Retina (tissue), 1 donor: ENCODE results near the gene SHISA7.
A peak's percentile ranks its signal among the peaks of the same experiment; 100 is the strongest.
"Not testable (repeated sequence)": the region's sequence is repeated elsewhere in the genome, so short reads cannot be mapped to it uniquely, and the experiment has no call there.

Experiments used
- DNase-seq: peaks from one replicate; pipeline ENCODE4 v3.0.0-alpha.2; 2016

Gene SHISA7

DNA sequence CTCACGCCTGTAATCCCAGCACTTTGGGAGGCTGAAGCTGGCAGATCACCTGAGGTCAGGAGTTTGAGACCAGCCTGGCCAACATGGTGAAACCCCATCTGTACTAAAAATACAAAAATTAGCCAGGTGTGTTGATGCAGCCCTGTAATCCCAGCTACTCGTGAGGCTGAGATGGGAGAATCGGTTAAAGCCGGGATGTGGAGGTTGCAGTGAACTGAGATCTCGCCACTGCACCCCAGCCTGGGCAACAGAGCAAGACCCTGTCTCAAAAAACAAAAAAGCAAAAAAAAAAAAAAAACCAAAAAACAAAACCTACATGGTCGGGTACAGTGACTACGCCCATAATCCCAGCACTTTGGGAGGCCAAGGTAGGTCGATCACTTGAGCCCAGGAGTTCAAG is 33.9 kb downstream of the SHISA7 start:
- not testable (repeated sequence) for DNase-seq

DNA sequence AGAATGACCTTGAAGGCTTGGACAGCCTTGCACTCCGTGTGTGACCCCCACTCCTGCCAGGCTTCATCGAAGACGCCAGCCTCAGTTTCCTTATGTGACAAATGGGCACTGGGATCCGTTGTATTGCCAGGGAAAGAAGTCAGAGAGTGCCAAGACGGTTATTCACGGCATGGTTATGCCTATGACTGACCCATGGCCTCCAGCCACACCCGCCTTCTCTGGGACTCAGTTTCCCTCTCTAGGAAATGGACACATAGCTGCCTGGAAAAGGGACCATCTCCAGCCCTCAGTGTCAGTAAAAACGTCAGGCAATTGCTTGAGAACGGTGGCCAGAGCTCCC is 34.6 kb downstream of the SHISA7 start:
- DNase-seq = no peak

DNA sequence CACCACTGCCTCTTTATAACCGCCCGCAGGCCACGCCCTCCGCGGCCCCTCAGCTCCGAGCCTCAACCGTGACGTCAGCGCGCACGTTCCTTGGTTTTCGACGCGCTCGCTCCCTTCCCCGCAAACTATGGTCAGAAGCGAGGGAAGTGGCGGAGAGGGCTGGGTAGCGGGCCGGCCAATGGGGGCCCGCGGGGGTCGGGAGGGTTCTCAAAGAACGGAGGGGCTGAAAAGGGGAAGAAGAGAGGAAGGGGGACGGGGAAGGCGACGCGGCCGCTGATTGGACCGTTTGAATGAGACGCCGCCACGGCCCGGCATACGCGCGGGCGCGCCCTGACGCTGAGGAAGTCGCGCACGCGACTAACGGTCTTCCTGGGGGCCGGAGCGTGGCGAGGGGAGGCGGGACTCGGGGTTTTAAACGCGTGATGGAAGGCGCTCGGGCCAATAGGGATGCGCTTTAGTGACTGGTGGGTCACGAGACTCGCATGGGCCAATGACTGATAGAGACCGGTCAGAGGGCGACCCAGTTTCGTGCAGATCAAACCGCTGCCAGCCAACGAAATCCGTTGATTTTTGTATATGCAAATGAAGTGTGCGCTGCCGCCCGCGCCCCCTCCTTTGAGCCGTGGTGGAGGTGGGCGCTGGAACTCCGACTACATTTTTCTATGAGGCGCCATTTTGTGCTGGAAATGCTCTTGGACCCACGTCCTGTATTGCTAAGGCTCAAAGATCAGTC is 35.1 kb downstream of the SHISA7 start:
- peak; percentile 98 for DNase-seq

DNA sequence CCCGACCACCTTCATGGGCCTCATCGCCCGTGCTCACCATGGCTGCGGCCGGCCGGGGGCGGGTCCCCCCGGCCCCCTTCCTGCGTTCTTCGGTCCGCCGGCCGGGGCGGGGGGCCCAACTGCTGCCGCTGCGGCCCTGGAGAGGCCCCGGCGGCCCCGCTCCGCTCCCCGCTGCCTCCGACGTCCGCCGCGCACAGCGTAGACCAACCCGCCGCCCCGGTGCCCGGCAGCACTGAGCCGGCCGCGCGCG is 35.6 kb downstream of the SHISA7 start, which contains the start of gene UBE2S:
TSS of gene UBE2S (minus strand) at position 239 of the 250 bp plus-strand sequence. CDS start at position 40, 199 bp downstream.
- not testable (repeated sequence) for DNase-seq

DNA sequence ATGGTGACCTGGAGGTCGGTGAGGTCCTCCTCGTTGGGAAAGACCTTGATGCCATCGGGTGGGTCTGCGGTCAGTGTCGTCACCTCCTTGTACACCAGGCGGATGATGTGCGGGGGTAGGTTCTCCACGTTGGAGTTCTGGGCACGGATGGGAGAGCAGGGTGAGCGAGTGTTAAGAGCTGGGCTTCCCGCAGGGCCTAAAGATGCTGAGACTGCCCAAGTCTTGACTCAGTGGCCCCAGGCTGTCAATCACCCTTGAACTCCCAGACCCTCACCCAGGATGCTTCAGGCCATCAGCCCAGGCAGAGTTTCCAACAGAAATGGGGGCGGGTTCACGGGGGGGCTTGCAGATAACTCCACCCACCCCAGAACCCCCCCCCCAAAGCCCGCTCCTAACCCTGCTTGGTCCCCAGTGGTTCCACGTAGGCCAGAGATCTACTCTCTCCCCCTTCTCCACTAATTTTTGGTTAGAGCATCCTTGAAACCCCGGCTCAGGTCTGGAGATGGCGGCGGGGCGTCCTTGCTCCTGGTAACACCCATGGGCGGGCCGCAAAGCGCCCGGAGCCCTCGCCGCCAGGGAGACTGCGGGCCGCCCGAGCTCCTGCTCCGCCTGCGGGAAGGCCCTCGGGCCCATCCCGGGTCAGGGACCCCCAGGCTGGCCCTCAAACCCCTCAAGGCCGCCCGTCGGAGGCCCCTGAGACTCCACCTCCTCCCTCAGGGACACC is 36.1 kb downstream of the SHISA7 start:
- peak; percentile 47 for DNase-seq

DNA sequence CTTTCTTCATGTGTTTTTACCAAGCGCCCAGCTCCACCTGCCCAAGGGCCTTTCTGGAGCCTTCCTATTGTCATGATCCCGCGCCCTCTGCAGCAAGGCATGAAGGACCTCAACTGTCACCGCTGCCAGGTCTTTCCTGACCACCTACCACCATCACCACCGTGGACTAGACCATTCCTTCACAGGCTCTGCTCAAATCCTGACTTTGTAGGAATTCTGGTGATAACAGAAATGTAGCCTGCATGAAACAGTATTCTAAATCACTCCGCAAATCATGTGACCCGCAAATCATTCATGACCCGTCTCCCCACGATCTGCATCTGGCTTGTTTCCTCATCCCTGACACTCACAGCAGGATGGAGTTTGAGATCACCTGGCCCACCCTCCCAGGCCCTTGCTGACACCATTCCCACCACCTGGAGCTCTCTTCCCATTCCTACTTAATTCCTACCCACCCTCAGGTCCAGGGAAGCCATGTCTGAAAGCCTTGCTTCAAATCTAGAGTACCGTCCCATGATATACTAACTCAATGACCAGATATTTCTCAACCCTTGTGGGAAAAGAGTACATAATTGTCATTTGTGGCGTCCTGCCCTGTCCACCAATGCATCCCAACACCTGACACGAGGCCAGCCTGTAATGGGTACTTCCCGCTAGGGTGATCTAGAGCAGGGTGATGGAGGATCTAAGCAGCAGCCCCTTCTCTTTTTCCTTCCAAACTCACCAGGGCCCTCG is 36.8 kb downstream of the SHISA7 start:
- DNase-seq = no peak

DNA sequence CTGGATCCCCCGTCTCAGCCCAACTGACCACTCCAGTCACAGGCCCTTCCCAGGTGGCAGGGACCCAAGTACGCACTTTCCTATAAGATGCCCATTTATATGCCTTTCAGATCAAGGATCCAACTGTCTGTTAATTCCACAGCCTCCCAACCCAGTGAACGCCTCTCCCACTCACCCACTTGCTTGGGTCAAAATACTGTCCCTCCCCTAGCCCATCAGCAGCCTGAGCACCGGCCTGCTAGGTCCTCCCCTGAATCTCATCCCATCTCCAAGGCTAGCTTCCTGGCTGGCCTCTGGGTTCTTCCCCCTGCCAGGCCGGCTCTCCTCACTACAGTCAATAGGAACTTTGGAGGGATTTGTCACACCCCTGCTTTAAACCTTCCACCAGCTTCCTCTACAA is 37.5 kb downstream of the SHISA7 start:
- DNase-seq = no peak

DNA sequence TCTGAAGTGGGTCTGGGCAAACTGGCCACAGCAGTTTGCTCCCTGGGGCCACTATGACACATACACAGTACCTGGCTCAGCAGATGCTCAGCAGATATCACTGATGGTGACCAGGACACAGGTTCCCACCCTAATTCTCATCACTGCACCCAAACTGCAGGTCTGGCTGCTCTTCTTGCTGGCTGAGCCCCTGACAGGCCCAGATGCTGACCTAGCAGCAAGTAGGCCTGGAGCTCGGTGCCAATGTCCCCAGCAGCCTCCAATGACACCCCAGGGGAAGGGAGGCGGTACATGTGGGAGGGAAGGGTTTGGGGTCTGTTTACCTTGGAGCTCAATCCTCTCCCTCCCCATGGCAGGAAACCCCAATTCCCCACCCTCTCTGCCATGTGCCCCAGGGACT is 40.6 kb downstream of the SHISA7 start:
- no peak for DNase-seq

DNA sequence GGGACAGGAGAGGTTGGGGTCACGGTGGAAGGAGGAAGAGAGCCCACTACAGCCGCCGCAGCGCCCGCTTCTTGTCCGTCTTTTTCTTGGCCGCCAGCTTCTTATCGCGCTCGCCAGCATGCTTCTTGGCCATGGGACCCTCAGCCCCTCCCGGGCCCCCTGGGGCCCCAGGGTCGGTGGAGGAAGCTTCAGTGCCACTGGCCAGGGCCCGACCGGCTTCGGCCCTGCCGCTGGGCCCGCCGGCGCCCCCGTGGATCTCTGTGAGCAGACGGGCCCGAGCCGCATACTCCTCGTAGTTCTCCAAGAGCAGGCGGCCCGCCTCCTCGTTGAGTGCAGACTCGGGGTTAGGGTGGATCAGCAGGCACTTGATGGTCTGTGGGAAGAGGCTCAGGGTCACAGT is 41.7 kb downstream of the SHISA7 start:
- DNase-seq = not testable (repeated sequence)

DNA sequence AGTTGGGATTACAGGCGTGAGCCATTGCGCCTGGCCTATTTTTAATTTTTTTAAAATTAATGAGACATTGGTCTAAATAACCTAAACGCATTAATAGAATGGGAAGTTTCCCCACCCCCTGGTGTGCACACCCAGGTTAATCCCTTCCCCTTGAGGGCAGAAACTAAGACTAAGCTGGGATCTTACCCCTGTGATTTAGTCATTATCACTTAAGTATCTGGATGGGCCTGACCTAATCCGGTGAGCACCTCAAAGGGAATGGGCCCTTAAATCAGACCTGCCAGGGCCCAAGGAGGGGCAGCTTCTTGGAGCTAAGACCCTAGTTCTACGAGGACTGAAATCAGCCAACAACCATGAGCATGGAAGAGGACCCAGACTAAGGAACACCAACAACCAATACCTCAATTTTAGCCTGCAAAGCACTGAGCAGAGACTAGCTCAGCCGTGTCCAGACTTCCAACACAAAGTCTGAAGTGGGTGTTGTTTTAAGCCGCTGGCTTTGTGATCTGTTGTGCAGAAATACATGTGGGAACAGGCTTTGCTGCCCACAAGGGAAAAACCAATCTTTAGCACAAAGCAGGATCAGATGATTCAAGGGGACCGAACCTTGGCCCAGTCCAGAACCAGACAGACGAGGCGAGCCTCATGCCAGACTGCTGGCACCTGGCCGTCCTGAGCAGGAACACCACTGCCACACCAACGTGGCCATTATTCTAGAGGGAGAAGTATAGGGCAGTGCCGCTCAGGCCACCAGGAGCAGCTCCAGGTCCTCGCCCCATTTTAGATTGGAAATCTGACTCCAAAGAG is 42.6 kb downstream of the SHISA7 start:
- no peak for DNase-seq

DNA sequence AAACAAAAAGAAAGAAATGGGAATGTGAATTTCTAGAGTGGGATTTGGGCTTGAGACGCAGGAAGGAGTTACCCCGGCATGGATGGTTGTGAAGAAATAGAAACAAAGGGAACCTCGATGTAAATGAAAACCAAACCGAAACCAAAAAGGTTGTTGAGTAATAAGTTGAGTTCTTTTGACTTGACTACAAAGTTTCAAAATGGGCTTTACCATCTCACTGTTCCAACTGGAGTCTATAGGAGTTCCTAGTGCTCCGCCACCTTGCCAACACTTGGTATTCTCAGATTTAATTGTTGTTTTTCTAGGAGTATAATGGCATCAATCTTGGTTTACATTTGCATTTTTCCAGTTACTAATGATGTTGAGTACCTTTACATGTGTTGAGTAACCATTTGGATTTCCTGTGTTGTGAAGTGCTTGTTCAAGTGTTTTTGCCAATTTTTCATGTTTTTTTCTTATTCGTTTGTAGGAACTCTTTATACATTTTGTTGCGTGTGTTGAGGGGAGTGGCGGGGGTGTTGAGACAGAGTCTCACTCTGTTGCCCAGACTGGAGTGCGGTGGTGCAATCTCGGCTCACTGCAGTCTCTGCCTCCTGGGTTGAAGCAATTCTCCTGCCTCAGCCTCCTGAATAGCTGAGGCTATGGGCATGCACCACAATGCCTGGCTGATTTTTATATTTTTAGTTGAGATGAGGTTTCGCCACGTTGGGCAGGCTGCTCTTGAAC is 44.7 kb downstream of the SHISA7 start:
- no peak for DNase-seq

DNA sequence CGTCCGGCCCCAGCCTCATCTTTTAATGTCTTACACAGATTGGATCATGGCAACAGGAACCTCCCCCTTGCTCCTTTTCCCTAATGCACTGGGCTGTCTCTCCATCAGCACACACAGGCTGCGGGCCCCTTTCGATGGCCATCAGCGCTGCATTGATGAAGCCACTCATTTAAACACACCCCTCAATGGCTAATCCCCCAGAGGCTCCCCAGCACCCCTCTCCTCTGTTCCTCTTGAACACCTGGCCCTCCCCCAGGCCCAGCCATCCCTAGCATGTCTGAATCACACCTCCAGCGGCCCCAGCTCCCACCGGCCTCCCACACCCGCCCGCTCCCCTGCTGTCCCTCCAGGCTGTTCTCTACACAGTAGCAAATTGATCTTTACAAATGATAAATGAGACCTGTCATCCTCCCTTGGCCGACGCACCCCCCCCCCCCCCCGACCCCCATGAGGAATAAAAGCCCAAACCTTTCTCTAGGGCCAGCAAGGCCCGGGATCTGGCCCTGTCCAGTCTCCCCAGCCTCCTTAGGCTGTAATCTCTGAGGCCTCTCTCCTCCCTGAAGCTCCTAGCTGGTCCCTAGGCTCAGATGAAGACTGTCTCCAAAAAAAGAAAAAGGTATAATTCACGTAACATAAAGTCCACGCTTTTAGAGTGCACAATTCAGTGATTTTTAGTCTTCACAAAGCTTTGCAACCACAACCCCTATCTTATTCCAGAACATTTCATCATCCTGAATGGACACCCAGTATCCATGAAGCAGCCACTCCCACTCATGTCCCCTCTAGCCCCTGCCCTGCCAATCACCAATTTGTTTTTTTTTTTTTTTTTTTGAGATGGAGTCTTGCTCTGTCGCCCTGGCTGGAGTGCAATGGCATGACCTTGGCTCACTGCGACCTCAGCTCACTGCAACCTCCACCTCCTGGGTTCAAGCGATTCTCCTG is 50.0 kb downstream of the SHISA7 start:
- DNase-seq = no peak

DNA sequence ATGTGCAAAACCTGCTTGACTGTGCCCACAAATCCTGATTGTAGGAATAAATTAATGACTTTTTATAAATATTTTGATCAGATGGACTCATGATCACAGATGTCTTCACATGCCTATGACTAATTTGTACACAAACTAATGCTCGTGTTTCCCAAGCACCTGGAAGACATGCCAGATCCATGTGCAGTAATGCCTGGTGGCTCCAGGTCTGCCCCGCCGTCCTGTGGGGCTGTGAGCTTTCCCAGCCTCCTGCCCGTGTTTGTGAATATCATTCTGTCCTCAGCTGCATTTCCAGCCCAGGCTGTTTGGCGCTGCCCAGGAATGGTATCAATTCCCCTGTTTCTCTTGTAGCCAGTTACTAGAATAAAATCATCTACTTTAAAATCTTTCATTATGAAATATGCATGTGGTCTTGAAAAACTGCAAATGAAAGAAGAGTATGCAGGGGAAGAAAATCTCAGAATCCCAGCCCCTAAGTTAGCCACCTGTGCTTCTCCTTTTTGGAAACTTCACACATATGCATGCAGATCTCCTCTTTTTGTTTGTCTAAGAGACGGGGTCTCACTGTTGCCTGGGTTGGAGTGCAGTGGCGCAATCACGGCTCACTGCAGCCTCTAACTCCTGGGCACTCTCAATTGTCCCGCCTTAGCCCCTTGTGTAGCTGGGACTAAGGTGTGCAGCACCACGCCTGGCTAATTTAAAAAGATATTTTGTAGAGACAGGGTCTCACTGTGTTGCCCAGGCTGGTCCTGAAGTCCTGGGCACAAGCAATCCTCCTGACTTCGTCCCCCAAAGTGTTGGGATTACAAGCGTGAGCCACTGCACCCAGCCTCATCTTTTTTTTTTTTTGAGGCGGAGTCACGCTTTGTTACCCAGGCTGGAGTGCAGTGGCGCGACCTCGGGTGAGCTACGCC is 51.1 kb downstream of the SHISA7 start:
- no peak for DNase-seq

DNA sequence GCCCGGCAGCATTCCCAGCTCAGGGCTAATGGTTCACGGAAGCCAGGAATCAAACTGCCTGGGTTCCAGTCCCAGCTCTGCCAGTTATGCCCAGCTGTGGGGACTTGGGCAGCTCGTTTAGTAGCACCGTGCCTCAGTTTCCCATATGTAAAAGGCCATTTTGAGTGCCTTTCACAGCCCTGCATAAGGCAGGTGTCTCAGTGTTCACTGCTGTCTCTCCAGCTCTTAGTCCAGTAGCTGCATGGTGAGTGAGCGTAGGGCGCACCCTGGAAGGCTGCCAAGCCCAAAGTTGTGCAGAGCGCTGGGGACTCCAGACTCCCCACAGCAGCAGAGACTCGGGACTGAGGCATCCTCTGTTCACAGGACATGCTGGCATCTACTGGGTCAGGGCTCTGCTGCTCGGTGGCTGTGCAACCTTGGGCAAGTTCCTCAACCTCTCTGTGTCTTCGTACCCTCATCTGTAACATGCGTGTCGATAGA is 51.9 kb downstream of the SHISA7 start:
- DNase-seq = no peak

DNA sequence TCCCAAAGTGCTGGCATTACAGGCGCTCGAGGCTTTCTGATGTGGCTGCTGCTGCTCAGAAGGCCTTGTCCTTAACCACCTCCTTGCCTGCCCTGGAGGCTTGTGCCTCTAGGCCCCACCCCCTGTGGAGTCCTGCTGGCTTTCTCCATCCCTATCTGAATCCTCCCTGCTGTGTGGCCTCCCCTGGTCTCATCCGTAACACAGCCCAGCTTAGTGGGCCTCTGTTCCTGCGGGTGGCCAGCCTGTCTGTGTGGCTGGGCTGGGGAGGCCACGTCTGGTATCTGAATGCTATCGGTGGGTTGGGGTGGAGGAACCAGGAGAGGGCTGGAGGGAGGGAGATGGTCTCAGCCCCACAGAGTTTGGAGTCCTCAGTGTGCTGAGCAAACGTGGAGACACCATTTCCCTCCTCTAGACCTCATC is 52.6 kb downstream of the SHISA7 start:
- no peak for DNase-seq

DNA sequence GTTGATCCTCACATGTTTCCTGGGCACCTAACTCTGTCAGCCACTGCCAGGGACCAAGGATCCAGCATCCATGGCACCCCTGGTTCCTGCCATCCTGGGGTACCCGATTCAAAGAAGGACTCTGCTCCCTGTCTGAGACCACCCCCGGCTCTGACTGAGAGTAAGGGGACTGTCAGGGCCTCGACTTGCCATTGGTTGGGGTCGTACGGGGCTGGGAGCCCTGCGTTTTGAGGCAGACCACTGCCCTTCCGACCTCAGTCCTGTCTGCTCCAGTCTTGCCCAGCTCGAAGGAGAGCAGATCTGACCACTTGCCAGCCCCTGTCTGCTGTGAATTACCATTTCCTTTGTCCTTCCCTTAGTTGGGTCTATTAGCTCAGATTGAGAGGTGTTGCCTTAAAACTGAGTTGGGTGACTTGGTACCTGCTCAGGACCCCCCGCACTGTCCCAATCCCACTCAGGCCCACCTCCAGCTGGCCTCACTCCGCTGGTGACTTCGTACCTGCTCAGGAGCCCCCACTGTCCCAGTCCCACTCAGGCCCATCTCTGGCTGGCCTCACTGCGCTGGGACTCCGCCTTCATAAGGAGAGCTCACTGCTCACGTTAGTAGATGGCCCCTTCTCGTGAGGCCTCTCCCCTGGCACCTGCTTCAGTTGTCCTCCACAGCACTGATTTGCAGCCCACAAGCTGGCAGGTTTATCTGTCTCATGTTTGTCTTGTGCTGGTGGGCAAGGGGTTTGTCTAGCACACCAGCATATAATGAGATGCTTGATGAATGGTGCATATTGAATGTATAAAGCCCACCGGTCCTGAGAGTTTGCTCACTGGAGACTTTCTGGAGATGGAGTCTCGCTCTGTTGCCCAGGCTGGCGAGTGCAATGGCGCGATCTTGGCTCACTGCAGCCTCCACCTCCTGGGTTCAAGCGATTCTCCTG is 53.4 kb downstream of the SHISA7 start:
- no peak for DNase-seq

DNA sequence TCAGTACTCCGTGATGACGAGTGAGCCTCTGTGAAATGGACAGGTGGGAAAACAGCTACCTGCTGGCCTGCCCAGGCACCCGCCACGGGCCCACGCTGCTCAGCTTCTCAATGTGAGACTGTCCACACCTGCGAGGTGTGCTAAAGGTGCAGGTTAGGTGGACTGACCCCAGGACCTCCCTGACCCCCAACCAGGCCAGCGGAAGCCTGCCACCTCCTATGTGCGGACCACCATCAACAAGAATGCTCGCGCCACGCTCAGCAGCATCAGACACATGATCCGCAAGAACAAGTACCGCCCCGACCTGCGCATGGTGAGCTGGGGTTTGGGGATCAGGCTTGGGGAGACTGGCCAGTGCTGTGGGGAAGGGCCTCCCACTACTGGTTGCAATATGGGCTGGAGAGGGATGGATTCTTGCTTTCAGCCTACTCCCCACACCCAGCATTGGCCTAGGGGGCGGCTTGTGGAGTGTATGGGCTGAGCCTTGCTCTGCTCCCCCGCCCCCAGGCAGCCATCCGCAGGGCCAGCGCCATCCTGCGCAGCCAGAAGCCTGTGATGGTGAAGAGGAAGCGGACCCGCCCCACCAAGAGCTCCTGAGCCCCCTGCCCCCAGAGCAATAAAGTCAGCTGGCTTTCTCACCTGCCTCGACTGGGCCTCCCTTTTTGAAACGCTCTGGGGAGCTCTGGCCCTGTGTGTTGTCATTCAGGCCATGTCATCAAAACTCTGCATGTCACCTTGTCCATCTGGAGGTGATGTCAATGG is 55.2 kb downstream of the SHISA7 start:
- no peak for DNase-seq

DNA sequence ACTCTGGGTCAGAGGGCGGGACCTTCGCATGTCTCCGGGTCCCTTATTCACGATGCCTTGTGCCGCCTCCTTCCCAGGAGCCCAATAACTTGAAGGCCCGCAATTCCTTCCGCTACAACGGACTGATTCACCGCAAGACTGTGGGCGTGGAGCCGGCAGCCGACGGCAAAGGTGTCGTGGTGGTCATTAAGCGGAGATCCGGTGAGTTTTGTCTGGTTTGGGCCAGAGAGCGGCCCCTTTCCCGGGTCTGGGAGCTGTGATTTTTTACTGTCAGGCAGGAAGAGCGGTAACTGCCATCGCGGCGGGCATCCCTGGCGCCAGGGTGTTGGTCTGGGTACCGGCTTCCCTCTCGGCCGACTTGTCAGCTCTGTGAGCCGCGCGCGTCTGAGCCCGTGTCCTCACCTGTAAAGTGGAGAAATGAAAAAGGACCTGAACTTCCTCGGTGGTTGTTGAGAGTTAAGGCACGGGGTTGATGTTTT is 56.6 kb downstream of the SHISA7 start:
- DNase-seq = peak; percentile 26
